ENCODE data around the gene SBSN.

The SBSN gene

GRCh38 chr19:35474104-35474503 lies 54.0 kb downstream of the SBSN start:
- no peak overlapping the region for H3K4me3 ChIP-seq (replicated peaks; ENCODE audit: low read depth, low read length)
- DNase-seq (ENCODE audit: extremely low read depth, low read depth) = no peak
- TF ChIP-seq CTCF (IDR thresholded peaks at IDR 0.05; ENCODE audit: low read depth, low read length, missing control alignments) = no peak
